Neural cell (in vitro differentiated cells): ENCODE data around the gene TAOK3. TPM values are rescaled to one million over a fixed set of nuclear protein-coding genes. Genes with fewer than 3 reads are reported as not detected.

Experiments
- H2AFZ ChIP-seq: fragments of 200-600, 300-800 bp; sonication (generic), shearing (Covaris generic); 2 replicates; pipeline ENCODE4 v1.6.0; 2014; ENCODE audit warnings: low read depth, mild to moderate bottlenecking, antibody characterized with exemption, low read length, moderate library complexity
- H3F3A ChIP-seq: fragments of 200-600 bp; shearing (Covaris generic); 2 replicates; pipeline ENCODE4 v1.6.1; 2016; ENCODE audit warnings: mild to moderate bottlenecking, moderate library complexity, mixed read lengths, antibody characterized with exemption, low read length; ENCODE audit not compliant: insufficient read depth, poor library complexity, severe bottlenecking
- H3K27ac ChIP-seq: fragments of 200-600, 300-800 bp; sonication (generic), shearing (Covaris generic); 2 replicates; pipeline ENCODE4 v1.5.1; 2014; ENCODE audit warnings: mild to moderate bottlenecking, low read length, moderate library complexity
- H3K27me3 ChIP-seq: fragments of 300-800, 200-600 bp; sonication (generic), shearing (Covaris generic); 2 replicates; pipeline ENCODE4 v1.6.0; 2014; ENCODE audit warnings: mild to moderate bottlenecking, low read depth, low read length, moderate library complexity; ENCODE audit not compliant: insufficient read depth
- H3K36me3 ChIP-seq: fragments of 300-800, 200-600 bp; sonication (generic), shearing (Covaris generic); 2 replicates; pipeline ENCODE4 v1.5.1; 2014; ENCODE audit warnings: mild to moderate bottlenecking, antibody characterized with exemption, low read length, moderate library complexity; ENCODE audit not compliant: insufficient read depth
- H3K4me2 ChIP-seq: fragments of 300-800, 200-600 bp; sonication (generic), shearing (Covaris generic); 2 replicates; pipeline ENCODE4 v1.6.0; 2014; ENCODE audit warnings: mild to moderate bottlenecking, low read length
- H3K4me3 ChIP-seq: fragments of 300-800, 200-600 bp; sonication (generic), shearing (Covaris generic); 2 replicates; pipeline ENCODE4 v1.5.1; 2014; ENCODE audit warnings: mild to moderate bottlenecking, low read length, moderate library complexity
- H3K79me2 ChIP-seq: fragments of 200-600 bp; shearing (Covaris generic); replicated peaks from 2 replicates; pipeline ENCODE4 v1.6.0; 2014; ENCODE audit warnings: mild to moderate bottlenecking, low read length, moderate library complexity; ENCODE audit not compliant: insufficient read depth
- H3K9ac ChIP-seq: fragments of 300-800, 200-600 bp; sonication (generic), shearing (Covaris generic); 2 replicates; pipeline ENCODE4 v1.6.1; 2016; ENCODE audit warnings: mild to moderate bottlenecking, low read length, mixed read lengths
- H3K9me2 ChIP-seq: fragments of 200-600 bp; shearing (Covaris generic); 2 replicates; pipeline ENCODE4 v1.6.1; 2016; ENCODE audit warnings: mild to moderate bottlenecking, low read length, mixed read lengths; ENCODE audit not compliant: insufficient read depth
- H3K9me3 ChIP-seq: fragments of 200-600, 300-800 bp; sonication (generic), shearing (Covaris generic); 2 replicates; pipeline ENCODE4 v1.6.1; 2016; ENCODE audit warnings: mild to moderate bottlenecking, mixed run types, low read length, moderate library complexity, mixed read lengths
- H4K20me1 ChIP-seq: fragments of 200-600 bp; shearing (Covaris generic); 2 replicates; pipeline ENCODE4 v1.6.1; 2016; ENCODE audit warnings: mild to moderate bottlenecking, mixed run types; ENCODE audit not compliant: insufficient read depth
- CTCF ChIP-seq: fragments of 450-650 bp; IDR thresholded peaks from 2 replicates; pipeline ENCODE4 v1.5.1; 2014; ENCODE audit warnings: antibody characterized with exemption, mild to moderate bottlenecking, moderate library complexity; ENCODE audit not compliant: poor library complexity, severe bottlenecking
- EP300 ChIP-seq: fragments of 450-650 bp; conservative IDR thresholded peaks from 2 replicates; pipeline ENCODE4 v1.6.1; 2014; ENCODE audit warnings: antibody characterized with exemption, mild to moderate bottlenecking, moderate library complexity; ENCODE audit not compliant: poor library complexity, severe bottlenecking
- EZH2 ChIP-seq: fragments of 200-600, 300-800 bp; shearing (Covaris generic), sonication (generic); IDR thresholded peaks from 2 replicates; pipeline ENCODE4 v1.6.1; 2014; ENCODE audit warnings: antibody characterized with exemption, low read length, borderline replicate concordance, mild to moderate bottlenecking; ENCODE audit not compliant: insufficient read depth, poor library complexity, severe bottlenecking
- MXI1 ChIP-seq: fragments of 450-650 bp; conservative IDR thresholded peaks from 2 replicates; pipeline ENCODE4 v1.6.1; 2014; ENCODE audit warnings: antibody characterized with exemption, mild to moderate bottlenecking; ENCODE audit not compliant: poor library complexity, severe bottlenecking
- POLR2AphosphoS5 ChIP-seq: IDR thresholded peaks from 2 replicates; pipeline ENCODE4 v1.6.1; 2012
- RAD21 ChIP-seq: fragments of 450-650 bp; conservative IDR thresholded peaks from 2 replicates; pipeline ENCODE4 v1.6.1; 2014; ENCODE audit warnings: antibody characterized with exemption, mild to moderate bottlenecking, moderate library complexity
- SMC3 ChIP-seq: fragments of 450-650 bp; conservative IDR thresholded peaks from 2 replicates; pipeline ENCODE4 v1.6.1; 2014; ENCODE audit warnings: antibody characterized with exemption, mild to moderate bottlenecking, moderate library complexity; ENCODE audit not compliant: poor library complexity
- TAF1 ChIP-seq: IDR thresholded peaks from 2 replicates; pipeline ENCODE4 v1.6.1; 2012; ENCODE audit warnings: low read depth
- polyA plus RNA-seq: library from polyadenylated mRNA; depleted of rRNA; stranded (reverse); fragments of >200 nt; gene quantifications from 2 replicates; pipeline ENCODE4 v1.2.3, GENCODE V29; 2014
- TF ChIP-seq, protein P1 (sequence below): IDR thresholded peaks from 2 replicates; pipeline ENCODE4 v1.6.1; 2012; ENCODE audit warnings: borderline replicate concordance

Gene TAOK3
- polyA plus RNA-seq, 1 donor from 2014 or later: 148 TPM

GRCh38 chr12:118193958-118194357, 178.7 kb downstream of the TAOK3 start:
- Histone ChIP-seq H3F3A (peaks cover 2% of the 10 kb centered on the region), H3K27ac (no peak overlapping the region)

DNA sequence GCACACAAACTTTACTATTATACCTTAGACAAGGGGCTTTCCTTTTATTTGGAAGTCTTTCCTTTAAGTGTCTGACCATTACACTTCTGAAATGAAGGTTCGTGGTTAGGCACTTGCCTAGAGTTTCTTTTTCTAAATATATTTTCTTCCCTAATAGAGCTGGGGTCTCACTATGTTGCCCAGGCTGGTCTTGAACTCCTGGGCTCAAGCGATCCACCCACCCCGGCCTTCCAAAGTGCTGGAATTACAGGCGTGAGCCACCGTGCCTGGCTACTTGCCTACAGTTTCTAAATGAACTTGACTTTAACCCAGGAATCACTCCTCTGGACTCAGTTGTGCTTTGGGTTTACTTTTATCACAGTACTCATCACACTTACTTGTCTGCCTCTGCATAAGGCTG, 179.2 kb downstream of the TAOK3 start:
- Histone ChIP-seq H3K9ac (no peak overlapping the region), H4K20me1 (no peaks in the 10 kb centered on the region), H3K36me3 (no peaks in the 10 kb centered on the region), H3K27ac (no peak overlapping the region), H3K4me2 (no peak overlapping the region), H3K4me3 (no peak overlapping the region), H2AFZ (no peak overlapping the region), H3K9me3 (no peaks in the 10 kb centered on the region), H3F3A (peaks cover 2% of the 10 kb centered on the region), H3K27me3 (no peaks in the 10 kb centered on the region), H3K79me2 (peaks cover 15% of the 10 kb centered on the region), H3K9me2 (no peaks in the 10 kb centered on the region)
- no peak for TF ChIP-seq EP300
- TF ChIP-seq RAD21: no peak
- TF ChIP-seq POLR2AphosphoS5: no peak
- no peak for TF ChIP-seq MXI1
- TF ChIP-seq EZH2: no peak
- no peak for TF ChIP-seq SMC3
- no peak for TF ChIP-seq TAF1
- TF ChIP-seq CTCF: no peak
- TF ChIP-seq, protein P1, sequence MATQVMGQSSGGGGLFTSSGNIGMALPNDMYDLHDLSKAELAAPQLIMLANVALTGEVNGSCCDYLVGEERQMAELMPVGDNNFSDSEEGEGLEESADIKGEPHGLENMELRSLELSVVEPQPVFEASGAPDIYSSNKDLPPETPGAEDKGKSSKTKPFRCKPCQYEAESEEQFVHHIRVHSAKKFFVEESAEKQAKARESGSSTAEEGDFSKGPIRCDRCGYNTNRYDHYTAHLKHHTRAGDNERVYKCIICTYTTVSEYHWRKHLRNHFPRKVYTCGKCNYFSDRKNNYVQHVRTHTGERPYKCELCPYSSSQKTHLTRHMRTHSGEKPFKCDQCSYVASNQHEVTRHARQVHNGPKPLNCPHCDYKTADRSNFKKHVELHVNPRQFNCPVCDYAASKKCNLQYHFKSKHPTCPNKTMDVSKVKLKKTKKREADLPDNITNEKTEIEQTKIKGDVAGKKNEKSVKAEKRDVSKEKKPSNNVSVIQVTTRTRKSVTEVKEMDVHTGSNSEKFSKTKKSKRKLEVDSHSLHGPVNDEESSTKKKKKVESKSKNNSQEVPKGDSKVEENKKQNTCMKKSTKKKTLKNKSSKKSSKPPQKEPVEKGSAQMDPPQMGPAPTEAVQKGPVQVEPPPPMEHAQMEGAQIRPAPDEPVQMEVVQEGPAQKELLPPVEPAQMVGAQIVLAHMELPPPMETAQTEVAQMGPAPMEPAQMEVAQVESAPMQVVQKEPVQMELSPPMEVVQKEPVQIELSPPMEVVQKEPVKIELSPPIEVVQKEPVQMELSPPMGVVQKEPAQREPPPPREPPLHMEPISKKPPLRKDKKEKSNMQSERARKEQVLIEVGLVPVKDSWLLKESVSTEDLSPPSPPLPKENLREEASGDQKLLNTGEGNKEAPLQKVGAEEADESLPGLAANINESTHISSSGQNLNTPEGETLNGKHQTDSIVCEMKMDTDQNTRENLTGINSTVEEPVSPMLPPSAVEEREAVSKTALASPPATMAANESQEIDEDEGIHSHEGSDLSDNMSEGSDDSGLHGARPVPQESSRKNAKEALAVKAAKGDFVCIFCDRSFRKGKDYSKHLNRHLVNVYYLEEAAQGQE: no peak

More at GRCh38 chr12:118193958-118194357, 178.7 kb downstream of the TAOK3 start:
- Histone ChIP-seq H2AFZ (no peak overlapping the region), H4K20me1 (no peaks in the 10 kb centered on the region), H3K9me3 (no peaks in the 10 kb centered on the region), H3K4me2 (no peak overlapping the region), H3K4me3 (no peak overlapping the region), H3K27me3 (no peaks in the 10 kb centered on the region), H3K36me3 (no peaks in the 10 kb centered on the region), H3K9ac (no peak overlapping the region), H3K9me2 (no peaks in the 10 kb centered on the region), H3K79me2 (peaks cover 10% of the 10 kb centered on the region)
- TF ChIP-seq TAF1 (no peak), EP300 (no peak), EZH2 (no peak), MXI1 (no peak), POLR2AphosphoS5 (no peak), CTCF (no peak), RAD21 (no peak), SMC3 (no peak)
- TF ChIP-seq, protein P1: no peak
